ENCODE data around the gene HIGD1C.

DNA sequence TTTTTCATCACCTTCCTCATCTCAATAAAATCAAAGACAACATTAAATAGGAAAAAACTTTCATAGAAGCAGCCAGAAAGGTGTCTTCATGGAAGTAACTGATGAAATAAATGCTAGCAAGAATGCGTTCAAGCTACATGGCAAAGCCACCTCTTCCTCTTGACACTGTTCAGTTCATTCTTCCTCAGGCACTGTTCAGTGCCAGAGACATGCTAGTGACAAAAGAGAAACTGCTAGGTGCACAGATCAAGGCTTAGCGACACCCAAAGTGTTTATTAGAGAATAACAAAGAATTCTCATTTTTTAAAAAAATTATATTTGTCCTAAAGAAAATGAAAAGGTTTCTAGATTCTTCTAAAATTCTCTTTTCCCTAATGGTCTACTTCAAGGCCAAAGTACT, 66.6 kb downstream of the HIGD1C start:
- TF ChIP-seq POLR2A (IDR thresholded peaks at IDR 0.05): no peak
- TF ChIP-seq, protein P1, sequence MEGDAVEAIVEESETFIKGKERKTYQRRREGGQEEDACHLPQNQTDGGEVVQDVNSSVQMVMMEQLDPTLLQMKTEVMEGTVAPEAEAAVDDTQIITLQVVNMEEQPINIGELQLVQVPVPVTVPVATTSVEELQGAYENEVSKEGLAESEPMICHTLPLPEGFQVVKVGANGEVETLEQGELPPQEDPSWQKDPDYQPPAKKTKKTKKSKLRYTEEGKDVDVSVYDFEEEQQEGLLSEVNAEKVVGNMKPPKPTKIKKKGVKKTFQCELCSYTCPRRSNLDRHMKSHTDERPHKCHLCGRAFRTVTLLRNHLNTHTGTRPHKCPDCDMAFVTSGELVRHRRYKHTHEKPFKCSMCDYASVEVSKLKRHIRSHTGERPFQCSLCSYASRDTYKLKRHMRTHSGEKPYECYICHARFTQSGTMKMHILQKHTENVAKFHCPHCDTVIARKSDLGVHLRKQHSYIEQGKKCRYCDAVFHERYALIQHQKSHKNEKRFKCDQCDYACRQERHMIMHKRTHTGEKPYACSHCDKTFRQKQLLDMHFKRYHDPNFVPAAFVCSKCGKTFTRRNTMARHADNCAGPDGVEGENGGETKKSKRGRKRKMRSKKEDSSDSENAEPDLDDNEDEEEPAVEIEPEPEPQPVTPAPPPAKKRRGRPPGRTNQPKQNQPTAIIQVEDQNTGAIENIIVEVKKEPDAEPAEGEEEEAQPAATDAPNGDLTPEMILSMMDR (IDR thresholded peaks at IDR 0.05): no peak
